Uterus (tissue), 2 donors: ENCODE results near the gene LRRC17.
"Not testable (repeated sequence)": the region's sequence is repeated elsewhere in the genome, so short reads cannot be mapped to it uniquely, and the experiment has no call there.

ENCODE experiments used
- CTCF ChIP-seq, 4 experiments: fragments of 200-600 bp in 2 of 4; fragments of 450-650 bp in 2 of 4; sonication (generic) in 2 of 4; IDR thresholded peaks; one replicate each; pipeline ENCODE4 v1.5.1; 2016 to 2019; ENCODE audit warnings: antibody characterized with exemption in 4 of 4, mild to moderate bottlenecking in 2 of 4, moderate library complexity in 1 of 4
- POLR2A ChIP-seq, 2 donors: fragments of 450-650 bp; IDR thresholded peaks; one replicate each; pipeline ENCODE4 v1.6.1; 2016; ENCODE audit warnings: antibody characterized with exemption in 2 of 2, mild to moderate bottlenecking in 1 of 2, moderate library complexity in 1 of 2

- not testable (repeated sequence) for TF ChIP-seq CTCF, POLR2A (IDR thresholded peaks at IDR 0.05)
Measured at GRCh38 chr7:102961993-102962392, 49.2 kb downstream of the LRRC17 start.
